ENCODE results near the gene PDCD7.

GRCh38 chr15:65083262-65083701 lies 50.3 kb downstream of the PDCD7 start:
- TF ChIP-seq, protein P1, sequence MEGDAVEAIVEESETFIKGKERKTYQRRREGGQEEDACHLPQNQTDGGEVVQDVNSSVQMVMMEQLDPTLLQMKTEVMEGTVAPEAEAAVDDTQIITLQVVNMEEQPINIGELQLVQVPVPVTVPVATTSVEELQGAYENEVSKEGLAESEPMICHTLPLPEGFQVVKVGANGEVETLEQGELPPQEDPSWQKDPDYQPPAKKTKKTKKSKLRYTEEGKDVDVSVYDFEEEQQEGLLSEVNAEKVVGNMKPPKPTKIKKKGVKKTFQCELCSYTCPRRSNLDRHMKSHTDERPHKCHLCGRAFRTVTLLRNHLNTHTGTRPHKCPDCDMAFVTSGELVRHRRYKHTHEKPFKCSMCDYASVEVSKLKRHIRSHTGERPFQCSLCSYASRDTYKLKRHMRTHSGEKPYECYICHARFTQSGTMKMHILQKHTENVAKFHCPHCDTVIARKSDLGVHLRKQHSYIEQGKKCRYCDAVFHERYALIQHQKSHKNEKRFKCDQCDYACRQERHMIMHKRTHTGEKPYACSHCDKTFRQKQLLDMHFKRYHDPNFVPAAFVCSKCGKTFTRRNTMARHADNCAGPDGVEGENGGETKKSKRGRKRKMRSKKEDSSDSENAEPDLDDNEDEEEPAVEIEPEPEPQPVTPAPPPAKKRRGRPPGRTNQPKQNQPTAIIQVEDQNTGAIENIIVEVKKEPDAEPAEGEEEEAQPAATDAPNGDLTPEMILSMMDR (CRISPR knock-in tag; IDR thresholded peaks at IDR 0.05) = peak; percentile 46
- TF ChIP-seq ZNF530 (CRISPR knock-in tag; IDR thresholded peaks at IDR 0.05; ENCODE audit: low read depth) (no peak), SP2 (CRISPR knock-in tag; IDR thresholded peaks at IDR 0.05) (no peak), ZNF776 (CRISPR knock-in tag; IDR thresholded peaks at IDR 0.05) (no peak), AGO1 (IDR thresholded peaks at IDR 0.05; ENCODE audit: low read depth, low read length, poor library complexity, severe bottlenecking) (no peak)
- TF ChIP-seq, protein P2, sequence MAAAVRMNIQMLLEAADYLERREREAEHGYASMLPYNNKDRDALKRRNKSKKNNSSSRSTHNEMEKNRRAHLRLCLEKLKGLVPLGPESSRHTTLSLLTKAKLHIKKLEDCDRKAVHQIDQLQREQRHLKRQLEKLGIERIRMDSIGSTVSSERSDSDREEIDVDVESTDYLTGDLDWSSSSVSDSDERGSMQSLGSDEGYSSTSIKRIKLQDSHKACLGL (CRISPR knock-in tag; IDR thresholded peaks at IDR 0.05) = no peak

Measured in HepG2 (cell line).